ENCODE results near the gene TBC1D14. TPM values are rescaled to one million over a fixed set of nuclear protein-coding genes. Genes with fewer than 3 reads are reported as not detected.
A peak's percentile ranks its signal among the peaks of the same experiment; 100 is the strongest.

Gene TBC1D14
- total RNA-seq, 1 donor from 2014 or later, result 47.3 TPM

DNA sequence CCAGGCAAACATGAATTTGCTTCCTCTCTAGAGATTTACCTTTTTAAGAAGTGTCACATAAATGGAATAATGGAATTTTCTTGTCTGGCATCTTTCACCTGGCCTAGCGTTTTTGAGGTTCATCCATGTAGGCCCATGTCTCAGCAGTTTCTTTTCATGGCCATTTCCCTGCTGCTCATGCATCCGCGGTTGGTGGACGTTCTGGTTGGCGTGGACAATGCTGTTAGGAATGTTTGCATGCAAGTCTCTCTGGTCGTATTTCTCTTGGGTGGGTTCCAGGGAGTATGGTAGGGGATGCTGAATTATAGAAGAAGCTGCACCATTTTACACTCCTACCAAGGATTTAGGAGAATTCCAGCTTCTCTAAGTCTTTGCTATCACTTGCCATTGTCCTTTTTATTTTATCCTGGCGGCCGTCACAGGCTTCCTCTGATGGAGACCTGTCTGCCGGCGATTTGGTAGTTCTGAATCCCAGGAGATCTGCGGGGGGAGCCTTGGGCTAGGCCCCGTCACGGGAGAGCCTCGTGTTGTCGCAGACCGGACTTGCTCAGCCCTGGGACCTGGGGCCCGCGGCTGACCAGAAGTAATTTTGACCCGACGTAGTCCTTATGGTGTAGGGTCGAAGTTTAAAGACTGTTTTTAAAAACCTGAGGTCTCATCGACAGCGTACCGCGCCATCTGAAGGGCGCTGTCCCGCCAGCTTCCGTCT, 76.6 kb downstream of the TBC1D14 start:
- intact Hi-C loops (cut with micrococcal nuclease), result loop anchor here (1.0 to 5.0 kb wide), 3 partner anchors 203 to 345 kb away; partner anchors contain the start of gene BLOC1S4
- peak overlapping the region; percentile 96 for H3K4me3 Mint-ChIP-seq

DNA sequence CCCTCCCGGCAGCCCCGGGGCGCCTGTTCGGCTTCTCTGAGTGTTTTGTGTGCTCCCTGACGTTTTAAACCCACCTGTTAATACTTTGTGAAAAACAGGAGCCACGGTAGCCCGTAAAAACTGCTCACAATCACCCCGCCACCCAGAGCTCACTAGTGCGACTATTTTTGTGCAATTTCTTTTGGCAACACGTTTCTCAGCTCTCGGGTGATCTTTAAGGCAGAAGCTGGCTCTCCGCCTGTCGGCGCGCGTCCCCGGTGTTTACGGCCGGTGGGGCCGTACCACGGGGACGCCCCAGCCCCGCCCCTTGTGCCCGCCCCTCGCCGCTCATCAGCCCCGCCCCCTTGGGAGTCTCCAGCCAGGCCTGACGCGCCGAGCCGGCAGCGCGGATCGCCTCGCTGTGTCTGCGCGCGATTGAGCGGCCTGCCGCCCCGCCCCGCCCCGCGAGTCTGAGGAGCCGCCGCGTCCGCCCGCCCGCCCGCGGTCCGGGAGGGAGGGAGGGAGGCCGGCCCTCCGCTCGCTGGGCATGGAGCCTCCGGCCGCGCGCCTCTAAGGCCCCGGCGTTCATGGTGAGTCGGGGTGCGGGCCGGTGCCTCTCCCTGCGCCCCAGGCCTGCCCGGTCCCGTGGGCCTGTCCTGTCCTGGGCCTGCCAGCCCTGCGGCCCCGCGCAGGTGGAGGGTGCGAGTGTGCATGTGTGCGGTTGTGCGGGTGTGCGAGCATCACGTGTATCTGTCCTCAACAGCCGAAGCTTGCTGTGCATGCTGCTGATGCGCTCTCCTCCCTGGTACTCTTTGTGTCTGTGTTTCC, 77.4 kb downstream of the TBC1D14 start:
- Mint-ChIP-seq H3K4me3 (peak overlapping the region; percentile 96), H3K4me1 (peaks cover 72% of the 10 kb centered on the region), H3K9me3 (no peaks in the 10 kb centered on the region), H3K27me3 (no peaks in the 10 kb centered on the region), H3K36me3 (ENCODE audit: low read depth) (peaks cover 17% of the 10 kb centered on the region), H3K27ac (peak overlapping the region; percentile 95)
- DNase-seq, result peak; percentile 98
- intact Hi-C loops (cut with micrococcal nuclease), result loop anchor here (1.0 to 5.0 kb wide), 6 partner anchors 56 to 346 kb away; partner anchors contain the start of genes BLOC1S4, GRPEL1, TADA2B and TBC1D14

More for the DNA sequence above, 76.6 kb downstream of the TBC1D14 start:
- DNase-seq, result no peak
- H3K27me3 Mint-ChIP-seq, result no peaks in the 10 kb centered on the region
- peaks cover 18% of the 10 kb centered on the region for H3K36me3 Mint-ChIP-seq (ENCODE audit: low read depth)
- peaks cover 68% of the 10 kb centered on the region for H3K4me1 Mint-ChIP-seq
- peak overlapping the region; percentile 95 for H3K27ac Mint-ChIP-seq
- no peaks in the 10 kb centered on the region for H3K9me3 Mint-ChIP-seq

DNA sequence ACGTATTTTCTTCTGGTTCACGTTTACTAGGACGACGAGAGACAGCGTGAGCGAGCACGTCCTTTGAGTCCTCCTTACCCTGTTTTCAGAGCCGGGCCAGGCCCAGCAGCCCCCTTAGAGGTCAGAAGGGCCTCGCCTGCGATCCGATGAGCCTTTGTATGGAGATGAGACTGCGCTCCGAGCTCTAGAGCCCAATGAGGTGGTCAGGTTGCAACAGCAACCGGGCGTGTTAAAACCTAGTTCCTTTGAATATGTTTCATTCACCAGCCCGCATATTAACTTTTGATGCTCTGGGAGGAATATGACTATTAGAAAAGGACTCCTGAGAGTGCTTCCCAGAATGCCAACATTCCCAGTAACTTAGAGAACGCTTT, 77.9 kb downstream of the TBC1D14 start:
- intact Hi-C loops (cut with micrococcal nuclease), result loop anchor here (1.0 to 5.0 kb wide), 4 partner anchors 56 to 270 kb away; partner anchors contain the start of genes BLOC1S4, GRPEL1, TADA2B and TBC1D14
- Mint-ChIP-seq H3K36me3 (ENCODE audit: low read depth) (peaks cover 17% of the 10 kb centered on the region), H3K27ac (peak overlapping the region; percentile 86), H3K9me3 (no peaks in the 10 kb centered on the region), H3K27me3 (no peaks in the 10 kb centered on the region), H3K4me3 (peak overlapping the region; percentile 96), H3K4me1 (peaks cover 76% of the 10 kb centered on the region)
- DNase-seq, result no peak

DNA sequence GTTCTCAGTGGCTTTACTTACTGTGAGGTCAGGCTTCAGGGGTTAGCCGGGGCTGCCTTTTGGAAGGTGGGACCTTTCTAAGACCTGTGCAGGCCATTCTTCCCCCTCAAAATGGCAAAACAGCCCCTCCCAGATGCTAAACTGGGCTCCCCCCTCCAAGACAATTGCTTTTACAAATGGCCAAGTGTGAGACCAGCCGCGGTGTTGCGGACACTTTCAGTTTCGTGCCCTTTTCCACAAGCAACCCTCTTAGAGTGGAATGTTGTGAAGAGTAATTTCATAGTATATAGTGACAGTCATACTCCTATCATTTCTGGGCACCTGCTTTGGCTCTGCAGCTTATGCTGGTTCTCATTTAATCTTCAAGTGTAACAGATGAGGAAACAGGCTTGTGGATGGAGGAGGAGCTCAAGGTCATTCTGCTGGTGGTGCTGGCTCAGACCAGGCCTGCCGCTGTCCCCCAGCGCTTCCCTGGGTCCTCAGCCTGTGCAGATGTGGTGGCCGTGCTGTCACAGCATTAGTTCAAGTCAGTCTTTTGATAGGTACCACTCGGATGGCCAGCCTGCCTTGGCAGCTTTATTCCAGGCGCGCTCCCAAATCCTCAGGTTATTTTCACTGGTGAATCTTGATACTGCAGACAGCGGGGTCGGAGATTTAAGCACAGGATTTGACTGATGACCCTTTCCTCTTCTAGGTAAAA, 78.5 kb downstream of the TBC1D14 start:
- Mint-ChIP-seq H3K4me1 (peaks cover 77% of the 10 kb centered on the region), H3K27ac (no peak overlapping the region), H3K9me3 (no peaks in the 10 kb centered on the region), H3K27me3 (no peaks in the 10 kb centered on the region), H3K36me3 (ENCODE audit: low read depth) (peaks cover 17% of the 10 kb centered on the region), H3K4me3 (peak overlapping the region; percentile 96)
- intact Hi-C loops (cut with micrococcal nuclease), result loop anchor here (5.0 kb wide), 1 partner anchor 271 kb away; the partner anchor contains the start of gene BLOC1S4
- no peak for DNase-seq

DNA sequence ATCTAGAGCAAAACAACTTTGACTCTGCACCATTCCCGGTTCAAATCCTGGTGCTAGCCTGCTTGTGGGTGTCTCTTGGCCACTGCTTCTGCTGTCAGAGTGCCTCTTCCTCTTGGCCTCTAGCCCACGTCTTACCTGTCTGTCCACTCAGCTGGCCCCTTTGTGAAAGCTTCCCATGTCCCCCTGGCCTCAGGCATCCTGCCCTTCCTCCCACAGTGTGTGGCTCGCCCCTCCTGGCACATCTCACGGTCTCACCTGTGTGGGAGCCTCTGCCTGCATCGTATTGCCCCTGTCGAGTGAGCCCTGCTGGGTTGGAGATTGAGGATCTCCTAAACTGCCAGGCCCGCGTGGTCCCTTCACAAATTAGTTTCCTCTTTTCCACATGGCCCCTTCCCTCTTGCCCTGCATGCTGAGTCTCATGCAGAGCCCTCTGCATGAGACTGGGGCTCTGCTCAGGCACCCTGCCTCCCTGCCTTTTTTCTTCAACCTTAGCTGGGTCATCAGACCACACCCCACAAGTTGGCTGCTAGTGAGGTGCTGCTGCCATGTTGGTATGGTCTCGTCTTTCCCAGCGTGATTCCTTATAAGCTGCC, 79.8 kb downstream of the TBC1D14 start:
- Mint-ChIP-seq H3K9me3 (no peaks in the 10 kb centered on the region), H3K27me3 (no peaks in the 10 kb centered on the region), H3K27ac (peak overlapping the region; percentile 9), H3K4me3 (peak overlapping the region; percentile 96), H3K4me1 (peaks cover 74% of the 10 kb centered on the region), H3K36me3 (ENCODE audit: low read depth) (peaks cover 22% of the 10 kb centered on the region)
- no peak for DNase-seq
- intact Hi-C loops (cut with micrococcal nuclease), result loop anchor here (5.0 kb wide), 1 partner anchor 272 kb away; the partner anchor contains the start of gene BLOC1S4

DNA sequence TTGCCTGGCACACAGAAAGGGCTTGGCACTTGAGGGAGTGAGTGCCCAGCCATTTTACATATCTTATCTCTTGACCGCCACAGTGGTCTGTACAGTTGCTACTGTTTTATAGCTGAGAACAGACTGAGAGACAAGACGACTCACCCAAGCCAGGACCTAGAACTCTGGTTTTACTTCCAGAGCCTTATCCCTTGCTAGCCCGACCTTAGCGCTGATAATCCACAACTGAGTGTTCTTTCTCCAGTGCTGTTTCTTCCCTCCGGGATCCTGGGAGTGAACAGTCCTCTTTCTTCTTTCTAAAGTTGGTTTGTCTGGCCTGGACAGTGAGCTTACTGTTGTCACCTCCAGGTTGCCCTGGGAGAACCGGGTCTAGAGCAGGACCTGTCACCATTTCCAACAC, 81.0 kb downstream of the TBC1D14 start:
- intact Hi-C loops (cut with micrococcal nuclease), result no loop called here
- H3K36me3 Mint-ChIP-seq (ENCODE audit: low read depth), result peaks cover 28% of the 10 kb centered on the region
- H3K4me3 Mint-ChIP-seq, result peak overlapping the region; percentile 28
- H3K4me1 Mint-ChIP-seq, result peaks cover 63% of the 10 kb centered on the region
- no peaks in the 10 kb centered on the region for H3K9me3 Mint-ChIP-seq
- H3K27me3 Mint-ChIP-seq, result no peaks in the 10 kb centered on the region
- no peak for DNase-seq
- H3K27ac Mint-ChIP-seq, result peak overlapping the region; percentile 59

DNA sequence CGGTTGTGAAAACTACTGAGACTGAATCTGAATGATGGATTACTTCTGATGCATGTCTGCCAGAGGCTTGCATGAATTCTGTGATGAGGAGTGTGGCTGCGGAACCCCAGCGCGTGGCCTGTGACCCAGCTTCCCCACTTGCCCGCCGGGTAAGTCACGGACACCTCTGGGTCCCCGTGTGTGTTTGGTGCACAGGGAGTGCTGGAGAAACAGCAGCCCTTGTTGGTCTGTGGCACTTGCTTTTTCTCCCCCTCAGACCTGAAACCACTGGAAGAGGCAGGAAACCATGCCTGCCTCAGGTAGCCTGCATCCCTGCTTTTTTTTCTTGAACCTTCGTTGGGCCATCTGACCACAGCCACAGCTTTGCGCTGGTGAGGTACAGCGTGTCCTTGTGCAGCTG, 81.6 kb downstream of the TBC1D14 start:
- Mint-ChIP-seq H3K4me3 (peak overlapping the region; percentile 16), H3K4me1 (peaks cover 57% of the 10 kb centered on the region), H3K36me3 (ENCODE audit: low read depth) (peaks cover 28% of the 10 kb centered on the region), H3K27me3 (no peaks in the 10 kb centered on the region), H3K27ac (peak overlapping the region; percentile 74), H3K9me3 (no peaks in the 10 kb centered on the region)
- DNase-seq, result no peak
- intact Hi-C loops (cut with micrococcal nuclease), result no loop called here

DNA sequence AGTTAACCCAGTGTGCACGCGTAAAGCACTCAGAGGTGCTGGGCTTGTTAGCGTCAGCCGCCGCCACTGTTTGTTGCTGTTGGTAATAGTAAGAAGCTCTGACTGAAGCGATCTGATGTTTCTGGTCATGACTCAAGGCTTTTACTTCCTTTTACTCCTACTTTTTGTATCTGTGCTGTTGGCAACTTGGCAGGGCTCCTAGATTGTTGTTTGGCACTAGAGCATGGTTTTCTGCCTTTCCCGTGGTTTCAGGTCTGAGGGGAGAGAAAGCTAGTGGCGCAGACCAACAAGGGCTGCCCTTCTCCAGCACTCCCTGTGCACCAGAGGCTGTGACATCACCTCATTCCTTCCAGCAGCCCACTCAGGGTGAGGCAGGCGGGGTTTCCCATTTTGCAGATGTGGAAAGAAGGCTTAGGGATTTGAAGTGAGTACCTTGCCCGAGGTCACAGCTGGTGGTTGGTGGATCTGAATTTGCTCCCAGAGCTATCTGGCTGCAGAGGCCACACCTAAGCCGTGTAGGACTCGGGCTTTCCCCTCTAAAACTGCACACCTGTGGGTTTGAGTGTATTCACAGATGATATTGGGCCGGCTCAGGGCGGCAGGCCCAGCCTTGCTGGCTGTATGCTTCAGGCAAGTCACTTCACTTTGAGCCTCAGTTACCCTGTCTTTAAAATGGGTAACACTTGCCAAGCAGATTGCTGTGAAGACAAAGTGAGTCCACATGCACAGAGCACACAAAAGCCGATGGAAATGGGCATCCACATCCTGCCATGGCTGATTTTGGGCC, 82.3 kb downstream of the TBC1D14 start:
- Mint-ChIP-seq H3K4me1 (peaks cover 53% of the 10 kb centered on the region), H3K27me3 (no peaks in the 10 kb centered on the region), H3K36me3 (ENCODE audit: low read depth) (peaks cover 31% of the 10 kb centered on the region), H3K27ac (peak overlapping the region; percentile 74), H3K9me3 (no peaks in the 10 kb centered on the region), H3K4me3 (no peak overlapping the region)
- intact Hi-C loops (cut with micrococcal nuclease), result no loop called here
- DNase-seq, result no peak

DNA sequence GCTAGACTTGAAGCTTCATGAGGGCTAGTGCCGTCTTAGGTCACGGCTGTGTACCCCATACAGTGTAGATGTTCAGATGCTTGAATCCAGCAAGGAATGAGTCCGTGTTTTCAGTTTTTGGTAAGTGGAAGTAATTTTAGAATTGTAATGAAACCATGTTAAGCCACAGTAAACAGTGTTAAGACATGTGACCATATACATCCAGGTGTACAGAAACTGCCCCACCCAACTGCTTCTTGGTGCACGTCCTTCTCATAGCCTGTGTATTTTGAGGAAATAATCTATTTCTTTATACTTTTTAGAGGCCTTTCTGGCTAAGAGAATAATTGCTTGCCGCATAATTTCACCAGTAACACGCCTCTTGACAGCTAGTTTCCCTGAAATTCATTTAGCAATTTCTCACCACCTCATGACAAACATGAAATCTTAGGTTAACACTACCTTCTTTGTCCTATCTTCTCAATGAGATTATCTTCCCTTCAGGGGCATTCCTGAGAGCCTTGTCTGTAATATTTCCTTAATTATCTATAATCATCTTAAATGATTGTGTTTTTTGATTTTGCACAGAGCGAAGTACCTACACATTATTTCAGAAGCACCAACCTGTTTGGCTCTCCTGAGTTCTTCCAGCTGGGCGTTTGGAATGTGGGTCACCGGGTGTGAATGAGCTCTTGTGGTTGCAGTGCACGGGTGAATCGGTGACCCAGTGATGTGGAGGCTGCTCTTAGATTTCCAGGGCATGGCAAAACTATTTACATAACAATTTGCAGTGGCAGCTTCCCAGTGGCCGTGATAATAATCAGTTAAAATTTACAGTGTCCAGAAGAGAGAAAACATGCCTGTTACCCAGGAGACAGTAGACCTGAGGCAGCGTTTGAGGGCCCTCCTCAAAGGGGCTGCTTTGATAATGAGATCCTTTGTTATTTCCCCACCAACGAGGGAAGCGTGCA, 83.4 kb downstream of the TBC1D14 start:
- Mint-ChIP-seq H3K4me1 (peaks cover 54% of the 10 kb centered on the region), H3K27ac (peak overlapping the region; percentile 56)

DNA sequence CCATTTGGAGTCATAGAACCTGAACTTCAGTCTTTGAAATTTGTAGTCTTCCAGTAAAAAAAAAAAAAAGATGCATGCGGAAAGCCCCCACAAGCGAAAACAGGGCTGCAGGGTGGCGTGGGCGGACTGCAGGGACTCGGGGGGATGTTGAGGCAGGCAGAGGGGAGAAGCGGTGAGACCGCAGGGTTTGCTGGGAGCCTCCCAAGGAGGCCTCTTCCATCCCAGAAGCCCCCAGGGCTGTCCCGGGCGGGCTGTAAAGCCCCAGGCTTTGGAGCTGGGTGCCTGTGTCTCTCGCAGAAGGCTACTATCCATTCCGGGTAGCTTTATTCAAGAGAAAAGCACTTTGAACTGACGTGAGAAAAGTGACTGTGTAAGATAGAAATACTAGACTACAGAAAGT, 86.9 kb downstream of the TBC1D14 start:
- no peak overlapping the region for H3K27ac Mint-ChIP-seq
- H3K27me3 Mint-ChIP-seq, result no peaks in the 10 kb centered on the region
- no peaks in the 10 kb centered on the region for H3K9me3 Mint-ChIP-seq
- no peak for DNase-seq
- peaks cover 50% of the 10 kb centered on the region for H3K4me1 Mint-ChIP-seq
- no peak overlapping the region for H3K4me3 Mint-ChIP-seq
- intact Hi-C loops (cut with micrococcal nuclease), result no loop called here
- peaks cover 47% of the 10 kb centered on the region for H3K36me3 Mint-ChIP-seq (ENCODE audit: low read depth)

More for the DNA sequence above, 83.4 kb downstream of the TBC1D14 start:
- Mint-ChIP-seq H3K4me3 (peak overlapping the region; percentile 40), H3K9me3 (no peaks in the 10 kb centered on the region), H3K27me3 (no peaks in the 10 kb centered on the region), H3K36me3 (ENCODE audit: low read depth) (peaks cover 37% of the 10 kb centered on the region)
- intact Hi-C loops (cut with micrococcal nuclease), result no loop called here
- no peak for DNase-seq

DNA sequence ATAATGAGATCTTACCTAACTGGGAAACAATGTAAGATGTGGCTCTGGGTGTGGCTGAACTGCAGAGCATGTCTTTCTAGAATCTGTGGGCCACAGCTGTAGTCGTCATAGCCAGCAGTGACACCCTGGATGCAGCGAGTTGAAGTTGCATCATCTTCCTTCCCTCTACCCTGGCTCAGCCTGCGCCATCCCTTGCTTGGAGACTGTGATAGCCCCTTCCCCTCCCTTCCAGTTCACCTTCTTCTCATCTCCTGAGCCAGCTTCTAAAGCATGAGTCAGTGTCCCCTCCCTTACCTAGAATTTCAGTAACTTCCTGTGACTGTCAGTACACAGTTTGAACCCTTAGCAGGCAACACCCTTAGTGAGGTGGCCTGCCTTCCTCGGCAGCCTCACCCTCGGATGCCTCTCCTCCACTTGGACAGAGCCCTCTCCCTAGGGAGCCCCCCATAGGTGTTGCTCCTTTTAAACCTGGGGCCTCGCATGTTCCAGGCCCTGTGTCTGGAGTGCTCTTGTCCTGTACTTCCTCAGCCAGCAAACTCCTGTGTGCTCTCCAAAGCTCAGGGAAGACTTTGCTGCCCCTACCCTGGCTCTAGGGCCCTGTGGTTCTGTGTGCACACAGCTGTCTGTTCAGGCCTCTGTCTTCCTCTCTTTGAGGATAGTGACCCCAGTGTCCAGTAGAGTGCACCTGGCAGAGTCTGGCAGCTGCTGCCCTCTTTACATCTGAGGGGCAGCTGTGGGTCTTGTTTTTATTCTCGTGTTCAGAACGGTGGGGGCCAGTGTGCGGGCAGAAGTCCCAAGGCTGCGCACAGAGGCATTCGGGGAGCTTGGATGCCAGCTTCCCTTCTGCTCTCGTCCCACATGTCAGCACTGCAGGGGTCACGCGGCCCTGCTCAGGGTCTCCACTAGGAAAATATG, 89.8 kb downstream of the TBC1D14 start:
- Mint-ChIP-seq H3K27me3 (no peaks in the 10 kb centered on the region), H3K4me1 (peaks cover 35% of the 10 kb centered on the region), H3K36me3 (ENCODE audit: low read depth) (peaks cover 59% of the 10 kb centered on the region), H3K4me3 (peak overlapping the region; percentile 73), H3K9me3 (no peaks in the 10 kb centered on the region), H3K27ac (peak overlapping the region; percentile 91)
- peak; percentile 85 for DNase-seq
- intact Hi-C loops (cut with micrococcal nuclease), result no loop called here

Data from activated CD4-positive, alpha-beta T cell treated with anti-CD3 and anti-CD28 coated beads, Interleukin-2, amount 10 ng/mL, durations not matched to agents 24 days and 14 days (primary cell).